Heart left ventricle (tissue), 16 donors: ENCODE measurements around the gene MRPL38. TPM values are rescaled to one million over a fixed set of nuclear protein-coding genes. Genes with fewer than 3 reads are reported as not detected.
A peak's percentile ranks its signal among the peaks of the same experiment; 100 is the strongest.

Experiments
- ATAC-seq, 4 donors: fragments of 200-7000 bp; cut with Tn5 transposase; one replicate each; pipeline ENCODE4 v1.9.1; 2020 to 2022; ENCODE audit warnings: moderate library complexity in 4 of 4, mild to moderate bottlenecking in 3 of 4, moderate number of reproducible peaks in 1 of 4
- DNase-seq, 5 donors: peaks; one replicate each; pipeline ENCODE4 v3.0.0-alpha.2; 2020
- H3K27ac ChIP-seq, 12 donors: fragments of 200-600 bp; sonication (generic) in 4 of 12; one replicate each; pipeline versions ENCODE4 v1.5.0 to v1.8.0; 2016 to 2022; ENCODE audit warnings: mild to moderate bottlenecking in 2 of 12
- H3K27me3 ChIP-seq, 9 donors: fragments of 200-600 bp; sonication (generic) in 2 of 9; one replicate each; pipeline versions ENCODE4 v1.5.1 to v1.8.0; 2016 to 2022; ENCODE audit warnings: mild to moderate bottlenecking in 3 of 9
- H3K36me3 ChIP-seq, 9 donors: fragments of 200-600 bp; sonication (generic) in 2 of 9; one replicate each; pipeline versions ENCODE4 v1.5.0 to v1.8.0; 2018 to 2022; ENCODE audit warnings: mild to moderate bottlenecking in 2 of 9
- H3K4me1 ChIP-seq, 12 donors: fragments of 200-600 bp; sonication (generic) in 4 of 12; one replicate each; pipeline versions ENCODE4 v1.5.0 to v1.8.0; 2016 to 2022; ENCODE audit warnings: mild to moderate bottlenecking in 3 of 12
- H3K4me3 ChIP-seq, 12 donors: fragments of 200-600 bp; sonication (generic) in 4 of 12; one replicate each; pipeline versions ENCODE4 v1.5.0 to v1.8.0; 2017 to 2022; ENCODE audit warnings: mild to moderate bottlenecking in 9 of 12, moderate library complexity in 4 of 12
- H3K9me3 ChIP-seq, 12 donors: fragments of 200-600 bp; sonication (generic) in 4 of 12; one replicate each; pipeline versions ENCODE4 v1.5.0 to v1.8.0; 2016 to 2022; ENCODE audit warnings: mild to moderate bottlenecking in 1 of 12
- CTCF ChIP-seq, 12 donors: fragments of 200-600 bp; sonication (generic) in 4 of 12; IDR thresholded peaks; one replicate each; pipeline versions ENCODE4 v1.5.0 to v1.8.0; 2018 to 2022; ENCODE audit warnings: antibody characterized with exemption in 12 of 12, mild to moderate bottlenecking in 5 of 12
- POLR2A ChIP-seq, 2 donors: fragments of 450-650 bp; IDR thresholded peaks; one replicate each; pipeline ENCODE4 v1.6.1; 2017; ENCODE audit warnings: antibody characterized with exemption in 2 of 2, mild to moderate bottlenecking in 2 of 2, moderate library complexity in 2 of 2
- WGBS, 4 donors: extraction: QIAGEN DNeasy Blood & Tissue Kit in 2 of 4; methylation state at CpG; one replicate each; pipeline versions ENCODE4 v1.1.5 to v1.1.7; 2013 to 2018; 5-methylcytosine and 5-hydroxymethylcytosine counted together
- intact Hi-C, 10 donors: fragments of 100-400 bp; cut with DNase I; formaldehyde crosslinking; loops; one replicate each; pipeline versions ENCODE4 v1.11.1 to v1.14.2; 2022
- polyA plus RNA-seq, 2 donors: library from polyadenylated mRNA; stranded (reverse); fragments of 200-250 nt; gene quantifications; one replicate each; pipeline ENCODE4 v1.2.3, GENCODE V29; 2013
- total RNA-seq, 9 donors: library from RNA; depleted of rRNA in 2 of 9; stranded (reverse); fragments of >200 nt in 2 of 9; fragmentation: NEBNext Ultra II Directional in 3 of 9; extraction: Animal tissue kit (Norgen Biotek cat#: 25700) in 3 of 9; gene quantifications; one replicate each; pipeline versions ENCODE4 v1.1.0 to v1.2.4, GENCODE V29; 2016 to 2023
- donor health status: ischemic (EF 13 %, LVEDD 7.1; RV severe dilation, severe dysfunction).
- donor health status: healthy with polysubstance abuse.
- donor health status: DM: no; HTN: yes; CAD: no.
- donor health status: DM: no; HTN: no; CAD: no.
- donor health status: ischemic (EF 25% LVEDD 6.9; RV normal size, moderate dysfunction).
- donor health status: ischemic (EF 25% LVEDD 5.7; RV mildly dilated, moderate dysfunction).
- donor health status: healthy.
- donor health status: DM: yes; HTN: yes; CAD: no.
- donor health status: ischemic (EF 35%, LVEDD 5.7; RV mildly dilated, moderate dysfunction).
- donor health status: nonischemic (EF 11% LVEDD 7.7; RV severe dilation, severe dysfunction).
- donor health status: DM: yes; HTN: yes; CAD: no.
- donor health status: PGD.
- donor health status: ischemic (EF 29% LVEDD 5.4; RV normal size, mild dysfunction).
- donor health status: nonischemic (EF 23%, LVEDD 6.1; RV moderate dilation, normal function).

The MRPL38 gene
- total and polyA plus RNA-seq, 11 donors = 54.8 to 126 (median 106) TPM

GRCh38 chr17:75899353-75899752, 5.3 kb downstream of the MRPL38 start:
- intact Hi-C loops = loop anchor here in 7 of 10 donors (5.0 to 10.0 kb wide), 6 partner anchors 42 to 135 kb away; partner anchors contain the start of genes WBP2 (in 3 of the 7), GALK1 (in 1 of the 7), UNC13D (in 1 of the 7) and UNK (in 1 of the 7)
- no peak for ATAC-seq
- WGBS, 4 donors = 89 to 94% (median 90%) methylated on average over 13 of the region's 13 CpGs

GRCh38 chr17:75898791-75899190, 5.9 kb downstream of the MRPL38 start:
- Histone ChIP-seq H3K36me3 (peaks cover 0 to 57% (median 52%) of the 10 kb centered on the region in 9 donors), H3K9me3 (no peaks in the 10 kb centered on the region), H3K4me1 (peaks cover 0 to 37% (median 28%) of the 10 kb centered on the region in 12 donors), H3K4me3 (no peak overlapping the region), H3K27ac (no peak overlapping the region), H3K27me3 (no peaks in the 10 kb centered on the region)
- DNase-seq (no peak), ATAC-seq (no peak)
- intact Hi-C loops = loop anchor here in 7 of 10 donors (5.0 to 10.0 kb wide), 6 partner anchors 41 to 134 kb away; partner anchors contain the start of genes WBP2 (in 3 of the 7), GALK1 (in 1 of the 7), UNC13D (in 1 of the 7) and UNK (in 1 of the 7)
- TF ChIP-seq POLR2A (IDR thresholded peaks at IDR 0.05) (no peak), CTCF (IDR thresholded peaks at IDR 0.05) (no peak)
- 92 to 96% (median 95%) methylated on average over 10 to 16 of the region's 16 CpGs for WGBS, 4 donors

More at GRCh38 chr17:75899353-75899752, 5.3 kb downstream of the MRPL38 start:
- Histone ChIP-seq H3K4me1 (peaks cover 0 to 38% (median 30%) of the 10 kb centered on the region in 12 donors), H3K9me3 (no peaks in the 10 kb centered on the region), H3K4me3 (no peak overlapping the region), H3K27me3 (no peaks in the 10 kb centered on the region), H3K36me3 (peaks cover 0 to 57% (median 52%) of the 10 kb centered on the region in 9 donors), H3K27ac (no peak overlapping the region)
- TF ChIP-seq POLR2A (IDR thresholded peaks at IDR 0.05) (no peak), CTCF (IDR thresholded peaks at IDR 0.05) (no peak)
- no peak for DNase-seq

GRCh38 chr17:75898065-75898464, 6.6 kb downstream of the MRPL38 start:
- no peak for DNase-seq
- TF ChIP-seq POLR2A (IDR thresholded peaks at IDR 0.05) (no peak), CTCF (IDR thresholded peaks at IDR 0.05) (no peak)
- intact Hi-C loops = loop anchor here in 7 of 10 donors (5.0 to 10.0 kb wide), 6 partner anchors 41 to 133 kb away; partner anchors contain the start of genes WBP2 (in 3 of the 7), GALK1 (in 1 of the 7), UNC13D (in 1 of the 7) and UNK (in 1 of the 7)
- no peak for ATAC-seq
- WGBS, 4 donors = 85 to 90% (median 89%) methylated on average over 8 of the region's 8 CpGs
- Histone ChIP-seq H3K4me3 (no peak overlapping the region), H3K9me3 (no peaks in the 10 kb centered on the region), H3K27me3 (no peaks in the 10 kb centered on the region), H3K27ac (no peak overlapping the region), H3K36me3 (peaks cover 0 to 55% (median 52%) of the 10 kb centered on the region in 9 donors), H3K4me1 (peaks cover 0 to 32% (median 25%) of the 10 kb centered on the region in 12 donors)

- peak overlapping the region; percentile 88 to 99 (median 94) for H3K27ac ChIP-seq
- 53 to 68% (median 58%) methylated on average over 23 to 37 of the region's 37 CpGs for WGBS, 4 donors
- no peak for TF ChIP-seq CTCF (IDR thresholded peaks at IDR 0.05)
- TF ChIP-seq POLR2A (IDR thresholded peaks at IDR 0.05) = no peak
- H3K4me1 ChIP-seq = peaks cover 0 to 32% (median 24%) of the 10 kb centered on the region in 12 donors
- peak overlapping the region; percentile 48 to 97 (median 80) for H3K4me3 ChIP-seq
- H3K36me3 ChIP-seq = peaks cover 0 to 52% (median 46%) of the 10 kb centered on the region in 9 donors
- H3K9me3 ChIP-seq = no peaks in the 10 kb centered on the region
- peak in 1 of 5 donors; percentile 50 for DNase-seq
- intact Hi-C loops = loop anchor here in 7 of 10 donors (2.0 to 10.0 kb wide), 7 partner anchors 40 to 133 kb away; partner anchors contain the start of genes WBP2 (in 4 of the 7), GALK1 (in 1 of the 7), UNC13D (in 1 of the 7) and UNK (in 1 of the 7)
- no peaks in the 10 kb centered on the region for H3K27me3 ChIP-seq
- ATAC-seq = no peak
These were observed 7.3 kb downstream of the MRPL38 start for GRCh38 chr17:75897160-75898019.
